Measurements from ENCODE around the gene TMEM38B. TPM values are rescaled to one million over a fixed set of nuclear protein-coding genes. Genes with fewer than 3 reads are reported as not detected.
"Not testable (repeated sequence)": the region's sequence is repeated elsewhere in the genome, so short reads cannot be mapped to it uniquely, and the experiment has no call there.

The TMEM38B gene
- total RNA-seq, 1 donor: 17.9 TPM

DNA sequence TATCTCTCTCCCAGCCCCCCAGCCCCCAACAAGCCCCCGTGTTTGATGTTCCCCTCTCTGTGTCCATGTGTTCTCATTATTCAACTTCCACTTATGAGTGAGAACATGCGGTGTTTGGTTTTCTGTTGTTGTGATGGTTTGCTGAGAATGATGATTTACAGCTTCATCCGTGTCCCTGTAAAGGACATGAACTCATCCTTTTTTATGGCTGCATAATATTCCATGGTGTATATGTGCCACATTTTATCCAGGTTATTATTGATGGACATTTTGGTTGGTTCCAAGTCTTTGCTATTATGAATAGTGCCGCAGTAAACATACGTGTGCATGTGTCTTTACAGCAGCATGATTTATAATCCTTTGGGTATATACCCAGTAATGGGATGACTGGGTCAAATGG, 33.9 kb downstream of the TMEM38B start:
- not testable (repeated sequence) for H3K4me3 ChIP-seq (ENCODE audit: low read length); H3K4me1 ChIP-seq (ENCODE audit: insufficient read depth, low read length); H3K9me3 ChIP-seq (ENCODE audit: low read depth, low read length); H3K27me3 ChIP-seq (ENCODE audit: insufficient read depth, low read length)

DNA sequence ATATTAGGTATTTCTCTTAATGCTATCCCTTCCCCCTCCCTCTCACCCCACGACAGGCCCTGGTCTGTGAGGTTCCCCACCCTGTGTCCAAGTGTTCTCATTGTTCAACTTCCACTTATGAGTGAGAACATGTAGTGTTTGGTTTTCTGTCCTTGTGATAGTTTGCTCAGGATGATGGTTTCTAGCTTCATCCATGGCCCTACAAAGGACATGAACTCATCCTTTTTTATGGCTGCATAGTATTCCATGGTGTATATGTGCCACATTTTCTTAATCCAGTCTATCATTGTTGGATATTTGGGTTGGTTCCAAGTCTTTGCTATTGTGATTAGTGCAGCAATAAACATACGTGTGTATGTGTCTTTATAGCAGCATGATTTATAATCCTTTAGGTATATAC, 37.1 kb downstream of the TMEM38B start:
- H3K9me3 ChIP-seq (ENCODE audit: low read depth, low read length): peaks cover 29% of the 10 kb centered on the region
- not testable (repeated sequence) for H3K27me3 ChIP-seq (ENCODE audit: insufficient read depth, low read length); H3K4me3 ChIP-seq (ENCODE audit: low read length); H3K4me1 ChIP-seq (ENCODE audit: insufficient read depth, low read length)

GRCh38 chr9:105735366-105735765, 41.0 kb downstream of the TMEM38B start:
- H3K9me3 ChIP-seq (ENCODE audit: low read depth, low read length): peaks cover 33% of the 10 kb centered on the region
- H3K4me3 ChIP-seq (ENCODE audit: low read length): no peak overlapping the region
- no peaks in the 10 kb centered on the region for H3K27me3 ChIP-seq (ENCODE audit: insufficient read depth, low read length)
- H3K4me1 ChIP-seq (ENCODE audit: insufficient read depth, low read length): no peaks in the 10 kb centered on the region

DNA sequence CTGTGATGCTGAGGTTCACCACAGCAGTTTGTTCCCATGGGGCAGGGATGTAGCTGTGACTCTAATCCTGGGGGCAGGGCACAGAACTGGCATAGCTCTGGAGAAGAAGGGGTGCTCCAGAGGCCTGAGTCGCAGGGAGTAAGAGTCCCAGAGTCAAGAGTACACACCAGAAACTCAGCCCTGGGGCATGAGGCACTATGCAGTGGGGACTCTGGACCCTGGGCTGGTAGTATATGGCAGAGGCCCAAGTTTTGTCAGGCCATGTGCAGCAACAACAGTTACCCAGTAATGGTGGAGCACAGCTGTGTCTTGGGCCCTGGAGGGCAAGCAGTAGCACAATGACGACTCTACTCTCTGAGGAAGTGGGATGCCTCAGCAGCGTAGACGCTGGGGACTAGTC, 42.9 kb downstream of the TMEM38B start:
- peaks cover 33% of the 10 kb centered on the region for H3K9me3 ChIP-seq (ENCODE audit: low read depth, low read length)
- no peaks in the 10 kb centered on the region for H3K27me3 ChIP-seq (ENCODE audit: insufficient read depth, low read length)
- H3K4me1 ChIP-seq (ENCODE audit: insufficient read depth, low read length): no peaks in the 10 kb centered on the region
- no peak overlapping the region for H3K4me3 ChIP-seq (ENCODE audit: low read length)

GRCh38 chr9:105742088-105742487, 47.7 kb downstream of the TMEM38B start:
- H3K4me1 ChIP-seq (ENCODE audit: insufficient read depth, low read length): no peaks in the 10 kb centered on the region
- H3K27me3 ChIP-seq (ENCODE audit: insufficient read depth, low read length): no peaks in the 10 kb centered on the region
- no peaks in the 10 kb centered on the region for H3K9me3 ChIP-seq (ENCODE audit: low read depth, low read length)
- no peak overlapping the region for H3K4me3 ChIP-seq (ENCODE audit: low read length)

GRCh38 chr9:105747325-105747724, 53.0 kb downstream of the TMEM38B start:
- not testable (repeated sequence) for H3K4me1 ChIP-seq (ENCODE audit: insufficient read depth, low read length); H3K27me3 ChIP-seq (ENCODE audit: insufficient read depth, low read length); H3K4me3 ChIP-seq (ENCODE audit: low read length); H3K9me3 ChIP-seq (ENCODE audit: low read depth, low read length)

GRCh38 chr9:105751761-105752160, 57.4 kb downstream of the TMEM38B start:
- Histone ChIP-seq H3K4me3 (ENCODE audit: low read length) (no peak overlapping the region), H3K9me3 (ENCODE audit: low read depth, low read length) (peaks cover 17% of the 10 kb centered on the region), H3K4me1 (ENCODE audit: insufficient read depth, low read length) (no peaks in the 10 kb centered on the region), H3K27me3 (ENCODE audit: insufficient read depth, low read length) (no peaks in the 10 kb centered on the region)

DNA sequence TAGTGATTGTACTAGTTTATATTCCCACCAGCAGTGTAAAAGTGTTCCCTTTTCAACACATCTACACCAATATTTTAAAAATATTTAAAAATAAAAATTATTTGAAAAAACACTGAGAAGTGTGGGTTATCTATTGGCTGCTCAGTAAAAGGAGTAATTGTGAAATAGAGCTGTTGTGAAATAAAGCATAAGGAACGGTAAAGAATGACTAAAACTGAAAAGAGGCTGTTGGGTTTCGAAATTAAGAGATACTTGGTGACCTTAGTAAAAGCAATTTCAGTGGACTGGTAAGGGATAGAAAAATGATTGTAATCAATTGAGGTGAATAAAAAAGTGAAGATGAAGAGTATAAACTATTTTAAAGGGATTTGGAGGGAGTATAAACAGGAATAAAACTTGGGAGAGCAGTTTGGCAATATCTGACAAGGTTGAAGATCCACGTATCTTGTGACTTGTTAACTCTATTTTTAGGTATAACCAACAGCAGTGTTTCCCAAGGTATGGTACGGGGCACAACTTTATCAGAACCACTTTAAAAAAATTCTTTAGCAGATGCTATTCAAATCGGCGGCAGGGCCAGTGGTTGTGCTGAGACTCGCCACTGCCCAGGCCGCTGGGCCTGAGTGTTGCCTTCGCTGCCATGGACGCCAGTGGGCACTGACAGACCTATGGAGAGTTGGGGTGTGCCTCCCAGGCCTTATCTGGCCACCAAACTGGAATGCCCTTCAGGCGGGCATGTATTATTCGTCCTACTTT, 63.3 kb downstream of the TMEM38B start:
- Histone ChIP-seq H3K9me3 (ENCODE audit: low read depth, low read length) (peaks cover 8% of the 10 kb centered on the region), H3K4me1 (ENCODE audit: insufficient read depth, low read length) (no peaks in the 10 kb centered on the region), H3K4me3 (ENCODE audit: low read length) (no peak overlapping the region), H3K27me3 (ENCODE audit: insufficient read depth, low read length) (no peaks in the 10 kb centered on the region)

DNA sequence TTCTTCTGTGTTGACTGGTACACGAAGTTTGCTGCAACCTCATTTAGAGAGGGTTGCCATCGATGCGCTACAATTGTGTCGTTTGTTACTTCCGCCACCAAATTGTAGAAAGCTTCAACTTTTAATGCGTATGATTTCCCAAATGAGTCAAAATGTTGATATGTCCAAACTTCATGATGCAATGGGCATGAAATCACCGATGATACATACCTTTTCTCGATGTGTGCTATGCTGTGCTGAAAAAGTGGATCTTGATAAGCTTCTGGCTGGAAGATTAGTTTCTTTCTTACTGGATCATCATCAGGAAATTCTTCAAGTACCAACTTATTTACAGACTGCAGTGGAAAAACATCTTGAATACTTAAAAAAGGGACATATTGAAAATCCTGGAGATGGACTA, 65.7 kb downstream of the TMEM38B start:
- no peaks in the 10 kb centered on the region for H3K27me3 ChIP-seq (ENCODE audit: insufficient read depth, low read length)
- H3K4me3 ChIP-seq (ENCODE audit: low read length): no peak overlapping the region
- no peaks in the 10 kb centered on the region for H3K9me3 ChIP-seq (ENCODE audit: low read depth, low read length)
- H3K4me1 ChIP-seq (ENCODE audit: insufficient read depth, low read length): no peaks in the 10 kb centered on the region

GRCh38 chr9:105782561-105783494, 88.5 kb downstream of the TMEM38B start:
- H3K9me3 ChIP-seq (ENCODE audit: low read depth, low read length); H3K4me3 ChIP-seq (ENCODE audit: low read length); H3K4me1 ChIP-seq (ENCODE audit: insufficient read depth, low read length); H3K27me3 ChIP-seq (ENCODE audit: insufficient read depth, low read length): not testable (repeated sequence)

GRCh38 chr9:105783495-105783872, 89.1 kb downstream of the TMEM38B start:
- not testable (repeated sequence) for H3K9me3 ChIP-seq (ENCODE audit: low read depth, low read length); H3K27me3 ChIP-seq (ENCODE audit: insufficient read depth, low read length); H3K4me1 ChIP-seq (ENCODE audit: insufficient read depth, low read length); H3K4me3 ChIP-seq (ENCODE audit: low read length)

DNA sequence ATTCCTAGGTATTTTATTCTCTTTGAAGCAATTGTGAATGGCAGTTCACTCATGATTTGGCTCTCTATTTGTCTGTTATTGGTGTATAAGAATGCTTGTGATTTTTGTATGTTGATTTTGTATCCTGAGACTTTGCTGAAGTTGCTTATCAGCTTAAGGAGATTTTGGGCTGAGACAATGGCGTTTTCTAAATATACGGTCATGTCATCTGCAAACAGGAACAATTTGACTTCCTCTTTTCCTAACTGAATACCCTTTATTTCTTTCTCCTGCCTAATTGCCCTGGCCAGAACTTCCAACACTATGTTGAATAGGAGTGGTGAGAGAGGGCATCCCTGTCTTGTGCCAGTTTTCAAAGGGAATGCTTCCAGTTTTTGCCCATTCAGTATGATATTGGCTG, 92.5 kb downstream of the TMEM38B start:
- not testable (repeated sequence) for H3K9me3 ChIP-seq (ENCODE audit: low read depth, low read length); H3K4me1 ChIP-seq (ENCODE audit: insufficient read depth, low read length); H3K27me3 ChIP-seq (ENCODE audit: insufficient read depth, low read length); H3K4me3 ChIP-seq (ENCODE audit: low read length)

GRCh38 chr9:105816202-105816744, 121.9 kb downstream of the TMEM38B start:
- H3K9me3 ChIP-seq (ENCODE audit: low read depth, low read length): no peaks in the 10 kb centered on the region
- no peaks in the 10 kb centered on the region for H3K4me1 ChIP-seq (ENCODE audit: insufficient read depth, low read length)
- no peak overlapping the region for H3K4me3 ChIP-seq (ENCODE audit: low read length)
- H3K27me3 ChIP-seq (ENCODE audit: insufficient read depth, low read length): no peaks in the 10 kb centered on the region

DNA sequence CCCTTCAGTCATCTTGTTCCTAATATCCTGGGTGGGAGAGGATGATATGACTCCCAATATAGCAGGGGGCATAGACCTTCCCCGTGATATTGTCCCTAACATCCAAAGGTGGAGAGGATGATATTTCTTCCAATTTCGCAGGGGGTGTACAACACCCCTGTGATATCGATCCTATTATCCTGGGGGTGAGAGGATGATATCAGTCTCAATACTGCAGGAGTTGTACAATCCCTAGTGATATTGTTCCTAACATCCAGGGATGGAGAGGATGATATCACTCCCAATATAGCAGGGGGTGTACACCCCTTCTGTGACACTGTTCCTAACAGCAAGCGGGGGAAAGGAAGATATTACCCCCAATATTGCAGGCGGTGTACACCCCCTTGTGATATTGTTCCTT, 122.6 kb downstream of the TMEM38B start:
- H3K27me3 ChIP-seq (ENCODE audit: insufficient read depth, low read length): no peaks in the 10 kb centered on the region
- H3K4me3 ChIP-seq (ENCODE audit: low read length): no peak overlapping the region
- H3K9me3 ChIP-seq (ENCODE audit: low read depth, low read length): no peaks in the 10 kb centered on the region
- no peaks in the 10 kb centered on the region for H3K4me1 ChIP-seq (ENCODE audit: insufficient read depth, low read length)

DNA sequence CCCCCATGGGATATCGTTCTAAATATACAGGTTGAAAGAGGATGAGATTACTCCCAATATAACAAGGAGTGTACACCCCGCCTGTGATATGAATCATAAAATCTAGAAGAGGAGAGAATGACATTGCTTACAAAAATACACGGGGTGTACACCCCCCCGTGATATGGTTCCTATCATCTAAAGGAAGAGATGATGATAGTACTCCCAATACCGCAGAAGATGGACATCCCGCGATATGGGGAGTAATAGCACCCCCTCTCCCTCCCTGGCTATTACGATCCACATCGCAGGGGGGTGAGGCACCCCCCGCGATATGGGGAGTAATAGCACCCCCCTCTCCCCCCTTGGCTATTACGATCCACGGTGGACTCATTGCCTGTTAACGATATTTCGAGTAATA, 124.6 kb downstream of the TMEM38B start:
- Histone ChIP-seq H3K4me3 (ENCODE audit: low read length) (no peak overlapping the region), H3K9me3 (ENCODE audit: low read depth, low read length) (no peaks in the 10 kb centered on the region), H3K27me3 (ENCODE audit: insufficient read depth, low read length) (no peaks in the 10 kb centered on the region), H3K4me1 (ENCODE audit: insufficient read depth, low read length) (no peaks in the 10 kb centered on the region)

All from mononuclear cell (primary cell).